Measurements from ENCODE around the gene ISG20L2.

DNA sequence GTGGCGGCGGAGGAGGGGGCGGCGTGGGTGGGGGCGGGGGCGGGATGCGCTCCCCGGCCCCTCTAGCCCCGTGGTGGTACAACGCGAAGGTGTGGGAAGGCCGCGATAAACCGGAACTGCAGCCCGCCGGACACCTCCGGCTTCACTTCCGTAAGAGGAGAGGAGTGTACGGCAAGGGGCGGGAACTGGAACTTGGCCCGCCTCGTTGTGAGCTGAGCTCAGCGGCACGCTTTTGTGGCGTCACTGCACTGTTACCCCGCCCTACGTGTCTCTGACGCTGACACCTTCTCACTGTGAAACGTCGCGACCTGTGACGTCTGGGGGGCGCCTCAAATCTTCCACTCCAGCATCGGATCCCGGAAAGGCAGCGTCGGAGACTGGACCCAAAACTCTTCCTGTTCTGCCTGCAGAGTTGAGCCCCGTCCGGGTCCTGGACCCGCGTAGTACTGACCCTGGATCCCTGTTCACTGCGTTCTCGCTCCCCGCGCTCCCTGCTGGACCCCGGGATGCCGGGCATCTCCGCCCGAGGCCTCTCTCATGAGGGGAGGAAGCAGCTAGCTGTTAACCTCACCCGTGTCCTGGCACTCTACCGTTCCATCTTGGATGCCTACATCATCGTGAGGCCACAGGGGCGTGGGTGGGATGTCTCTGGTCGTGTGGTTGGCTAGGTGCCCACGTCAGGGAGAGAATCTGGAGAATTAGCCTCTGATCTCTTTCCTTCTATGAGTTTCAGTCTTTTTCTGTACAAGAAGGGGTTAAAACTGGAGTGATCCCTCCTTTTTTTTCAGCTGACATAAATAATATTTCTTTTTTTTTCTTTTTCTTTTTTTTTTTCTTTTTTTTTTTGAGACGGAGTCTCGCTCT, at the start of gene ISG20L2:
- TF ChIP-seq SNAI2 (CRISPR knock-in tag; IDR thresholded peaks at IDR 0.05), result no peak
- no peak for TF ChIP-seq RARB (CRISPR knock-in tag; IDR thresholded peaks at IDR 0.05)
- TF ChIP-seq ZFP3 (CRISPR knock-in tag; IDR thresholded peaks at IDR 0.05), result no peak

Data from SK-N-SH treated with all-trans-retinoic acid at 6 μM for 48 hours (cell line).